HG02970 (cell line): ENCODE results near the gene FRMPD3.
"Not testable (repeated sequence)": the region's sequence is repeated elsewhere in the genome, so short reads cannot be mapped to it uniquely, and the experiment has no call there.

Experiments
- ATAC-seq: cut with Tn5 transposase; IDR thresholded peaks from one replicate; pipeline ENCODE4 v1.9.1; 2021; ENCODE audit warnings: mild to moderate bottlenecking, moderate library complexity, moderate number of reproducible peaks; ENCODE audit not compliant: unreplicated experiment, low FRiP score

FRMPD3 gene

GRCh38 chrX:107448998-107449835 lies at the start of gene FRMPD3:
Gene FRMPD3, plus strand, starts transcription at chrX:107449652. Its CDS starts 76,937 bp downstream, at chrX:107526589.
- no peak for ATAC-seq

DNA sequence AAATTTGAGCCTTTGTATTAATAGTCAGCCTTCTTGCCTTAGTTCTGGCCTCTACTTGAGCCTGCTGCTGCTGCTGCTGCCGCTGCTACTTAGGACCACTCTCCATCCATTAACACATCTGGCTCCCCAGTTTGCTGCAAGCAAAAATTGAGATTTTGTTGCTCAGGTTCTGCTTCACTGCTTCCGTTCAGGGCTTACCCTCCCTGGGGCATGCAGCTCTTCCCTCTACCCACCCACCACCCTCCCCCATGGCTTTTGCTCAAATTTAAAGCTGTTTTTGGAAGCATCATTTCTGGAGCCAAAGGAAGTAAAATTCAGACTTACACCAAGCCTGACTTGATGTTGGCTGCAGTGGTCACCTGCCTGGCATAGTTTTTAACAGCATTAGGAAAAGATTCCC lies 28.9 kb upstream of the FRMPD3 start:
- ATAC-seq: no peak

GRCh38 chrX:107421337-107421861 lies 28.1 kb upstream of the FRMPD3 start:
- ATAC-seq: no peak

DNA sequence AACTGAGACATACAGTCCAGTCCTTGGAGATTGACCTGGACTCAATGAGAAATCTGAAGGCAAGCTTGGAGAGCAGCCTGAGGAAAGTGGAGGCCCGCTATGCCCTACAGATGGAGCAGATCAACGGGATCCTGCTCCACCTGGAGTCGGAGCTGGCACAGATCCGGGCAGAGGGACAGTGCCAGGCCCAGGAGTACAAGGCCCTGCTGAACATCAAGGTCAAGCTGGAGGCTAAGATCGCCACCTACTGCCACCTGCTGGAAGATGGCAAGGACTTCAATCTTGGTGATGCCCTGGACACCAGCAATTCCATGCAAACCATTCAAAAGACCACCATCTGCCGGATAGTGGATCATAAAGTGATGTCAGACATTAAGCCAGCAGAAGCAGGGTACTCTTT lies 20.4 kb upstream of the FRMPD3 start:
- no peak for ATAC-seq

GRCh38 chrX:107440187-107440586 lies 9.3 kb upstream of the FRMPD3 start:
- no peak for ATAC-seq

GRCh38 chrX:107440692-107441091 lies 8.8 kb upstream of the FRMPD3 start:
- ATAC-seq: no peak

DNA sequence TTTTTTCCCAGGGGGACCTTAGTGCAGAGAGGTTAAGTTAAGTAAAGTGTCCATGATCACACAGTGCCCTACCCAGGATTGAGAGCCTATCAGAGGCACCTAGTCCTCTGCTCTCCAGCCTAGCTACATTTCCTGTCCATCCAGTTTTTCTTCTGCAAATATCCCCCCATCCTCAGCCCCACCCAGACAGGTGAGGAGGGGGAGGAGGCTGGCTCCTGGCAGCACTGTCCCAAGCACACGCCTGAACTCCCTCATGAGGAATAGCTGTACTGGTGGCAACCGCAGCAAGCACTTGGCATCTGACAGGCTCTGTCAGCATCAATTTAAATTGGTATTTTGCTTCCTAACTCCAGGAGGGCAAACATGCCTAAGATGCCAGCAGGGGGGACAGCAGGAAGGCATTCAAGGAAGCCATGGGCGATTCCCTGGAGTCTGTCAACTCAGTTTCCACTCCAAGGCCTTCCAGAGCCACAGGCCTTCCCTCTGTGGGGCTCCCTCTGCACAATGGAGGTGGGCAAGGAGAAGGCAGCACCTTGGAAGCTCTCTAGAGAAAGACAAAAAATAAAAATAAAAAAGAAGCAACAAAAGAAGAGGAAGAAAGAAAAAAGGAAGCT lies 6.4 kb upstream of the FRMPD3 start:
- no peak for ATAC-seq

DNA sequence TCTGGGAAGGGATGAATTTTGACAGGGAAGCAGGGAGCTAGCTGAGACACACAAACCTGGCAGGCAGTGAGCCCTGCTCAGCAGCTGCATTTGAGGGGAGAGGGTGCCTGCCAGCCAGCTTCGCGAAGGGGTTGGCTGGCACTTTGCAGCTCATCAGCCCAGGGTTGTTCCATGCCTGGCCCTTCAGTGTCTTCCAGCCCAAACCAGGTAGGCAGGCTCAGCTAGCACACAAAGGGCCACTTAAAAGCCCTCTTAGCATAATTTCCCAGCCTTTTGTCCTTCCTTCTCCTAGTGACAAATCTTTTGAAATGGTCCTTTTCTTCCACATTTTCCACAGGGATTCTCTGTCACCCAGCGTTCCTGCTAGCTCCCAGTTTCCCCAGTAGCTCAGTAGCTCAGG lies 4.3 kb upstream of the FRMPD3 start:
- ATAC-seq: no peak

DNA sequence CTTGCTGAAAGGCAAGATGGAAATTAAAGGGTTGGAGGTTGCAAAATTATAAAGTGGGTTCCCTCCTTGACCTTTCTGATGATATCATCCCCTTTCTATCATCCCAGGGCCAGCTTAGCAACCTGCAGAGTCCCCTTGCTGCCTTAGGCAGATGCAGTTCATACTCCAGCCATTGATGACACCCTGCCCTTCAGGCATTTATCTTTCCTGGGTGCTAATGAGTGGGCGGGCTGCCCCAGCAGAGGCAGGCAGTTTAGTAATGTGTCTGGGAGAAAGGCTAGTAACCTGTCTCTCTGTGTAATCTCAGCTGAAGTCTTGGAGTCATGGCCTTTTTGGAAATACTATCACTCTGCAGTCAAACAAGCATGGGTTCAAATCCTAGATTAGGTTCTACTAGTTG lies 3.8 kb upstream of the FRMPD3 start:
- ATAC-seq: no peak

DNA sequence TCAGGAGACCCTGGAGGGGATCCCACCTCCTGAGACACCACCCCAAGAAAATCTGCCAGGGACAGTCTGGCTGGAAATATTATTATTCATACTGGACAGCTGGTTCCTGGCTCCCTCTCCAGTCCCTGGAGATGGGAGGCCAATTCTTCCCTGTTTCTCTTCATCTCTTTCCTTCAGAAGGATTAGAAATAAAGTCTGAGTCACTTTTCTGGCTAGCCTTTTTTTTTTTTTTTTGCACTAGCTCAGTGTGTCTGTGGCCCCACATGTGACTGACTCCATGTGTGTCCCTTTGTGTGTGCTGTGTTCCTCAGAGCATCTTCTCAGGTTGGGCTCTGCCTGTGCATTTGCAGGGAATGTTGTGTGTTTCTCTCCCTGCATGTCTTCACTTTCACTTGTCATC lies 1.8 kb upstream of the FRMPD3 start:
- no peak for ATAC-seq

DNA sequence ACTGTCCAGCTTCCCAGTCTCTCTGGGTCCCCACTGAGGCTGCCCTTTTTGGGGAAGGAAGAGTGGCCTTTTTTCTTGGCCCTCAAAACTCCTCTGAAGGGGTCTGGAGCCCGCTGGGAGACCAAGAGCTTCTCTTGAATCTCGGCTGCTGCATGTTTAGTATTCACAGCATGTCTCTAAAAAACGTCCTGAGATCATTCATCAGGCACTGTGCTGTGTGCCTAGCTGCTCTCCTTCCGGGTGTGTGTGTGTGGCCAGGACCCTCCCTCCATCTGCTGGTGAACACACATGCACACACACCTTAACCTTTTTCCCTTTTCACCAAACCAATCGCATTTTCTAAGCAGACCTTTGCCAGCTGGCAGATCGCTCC lies 841 bp upstream of the FRMPD3 start:
- no peak for ATAC-seq

DNA sequence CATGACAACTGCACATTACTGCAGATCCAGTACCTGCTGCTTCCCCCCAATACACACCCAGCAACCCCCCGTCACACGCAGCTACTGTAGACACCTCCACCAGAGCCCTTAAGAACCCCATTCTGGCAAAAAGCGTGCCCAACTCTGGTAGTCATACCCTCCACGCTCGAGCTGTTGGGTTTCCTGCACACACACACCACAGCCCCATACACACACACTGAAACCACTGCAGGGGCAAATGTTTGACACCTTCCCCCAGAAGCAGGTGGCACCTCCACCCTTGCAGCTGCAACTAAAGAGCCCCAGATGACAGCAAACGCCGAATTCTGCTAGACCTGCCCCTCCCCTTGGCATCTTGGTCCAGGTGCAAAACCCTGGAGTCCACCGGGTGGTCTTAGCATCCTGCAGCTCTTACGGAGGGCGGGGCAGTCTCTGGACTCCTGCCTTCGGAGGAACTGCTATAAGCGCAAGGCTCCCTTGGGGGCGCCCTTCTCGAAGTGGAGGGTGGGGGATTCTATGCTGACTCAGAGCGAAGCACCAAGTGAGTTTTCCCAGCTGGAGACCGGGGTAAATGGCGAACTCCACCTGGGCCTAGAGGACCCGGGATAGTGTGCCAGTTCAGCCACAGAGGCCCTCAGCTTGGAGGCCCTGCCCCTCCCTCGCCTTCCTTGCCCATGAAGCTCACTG lies 1.5 kb downstream of the FRMPD3 start:
- ATAC-seq: no peak

- ATAC-seq: no peak
Observed at GRCh38 chrX:107451731-107452130, 2.3 kb downstream of the FRMPD3 start.

DNA sequence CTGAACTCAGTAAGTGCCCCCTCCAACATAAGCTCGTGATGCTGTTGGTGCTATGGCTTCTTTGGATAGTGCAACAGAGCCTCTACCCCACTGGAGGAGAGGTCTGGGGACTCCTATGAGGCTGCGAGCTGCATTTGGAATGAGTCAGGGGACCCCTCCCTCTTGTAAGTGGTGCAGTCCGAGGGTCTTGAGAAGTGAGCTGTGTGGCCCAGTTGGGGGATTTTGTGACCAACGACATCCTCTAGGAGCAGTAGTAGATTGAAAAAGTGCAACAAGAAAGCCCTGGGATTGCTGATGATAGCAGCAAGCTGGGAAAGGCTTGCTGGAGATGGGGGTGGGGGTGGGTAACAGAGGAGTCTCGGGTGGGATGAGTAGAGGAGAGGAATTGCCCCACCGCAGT lies 3.1 kb downstream of the FRMPD3 start:
- ATAC-seq: no peak

GRCh38 chrX:107454302-107454701 lies 4.8 kb downstream of the FRMPD3 start:
- ATAC-seq: peak; percentile 63

DNA sequence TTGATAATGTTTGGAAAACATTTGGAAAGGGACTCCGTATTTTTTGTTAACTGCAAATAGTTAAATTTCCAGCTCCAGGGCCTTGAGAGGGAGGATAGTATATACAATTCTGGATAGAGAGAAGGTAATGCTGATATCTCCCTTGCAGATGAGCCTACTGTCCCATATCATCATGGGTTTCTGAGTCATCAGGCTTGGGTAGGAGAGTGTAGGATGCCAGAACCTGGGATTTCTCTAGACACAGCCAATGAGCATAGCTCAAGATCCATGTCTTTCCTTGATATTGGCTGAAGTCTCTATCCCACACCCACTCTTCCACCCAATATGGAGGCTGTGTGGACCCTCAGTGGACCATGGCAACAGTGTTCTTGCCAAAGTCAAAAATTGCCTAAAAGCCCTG lies 7.8 kb downstream of the FRMPD3 start:
- ATAC-seq: no peak

DNA sequence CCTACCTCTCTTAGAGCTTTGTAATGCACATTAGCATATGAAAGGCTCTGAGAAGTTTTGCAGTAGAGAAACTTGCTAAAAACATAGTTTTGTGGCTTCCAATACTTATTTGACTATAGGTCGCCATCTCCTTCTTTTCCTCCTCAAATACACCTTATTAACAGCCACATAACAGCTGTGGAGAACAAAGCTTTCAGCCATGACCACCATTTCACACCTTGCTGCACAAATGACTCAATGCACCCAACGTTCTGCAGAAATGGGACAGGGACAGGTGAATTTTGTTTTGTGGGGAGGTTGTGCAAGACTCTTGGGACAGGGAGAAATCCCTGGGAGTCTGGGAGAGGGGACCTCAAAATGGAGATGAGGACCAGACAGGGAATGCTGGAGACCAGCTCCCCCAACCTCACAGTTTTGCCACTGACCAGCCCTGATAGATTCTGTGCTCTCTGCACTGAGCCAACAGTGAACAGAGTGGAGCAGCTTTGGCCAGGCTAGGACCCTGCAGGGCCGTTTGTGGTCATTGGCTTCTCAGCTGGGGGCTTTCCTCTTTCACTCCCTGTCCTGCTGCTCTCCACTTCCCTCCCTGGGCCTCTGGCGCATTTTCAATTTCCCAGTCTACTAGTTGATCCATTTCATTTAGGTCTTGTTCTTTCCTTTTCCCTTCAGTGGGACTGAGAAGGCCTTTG lies 16.6 kb downstream of the FRMPD3 start:
- ATAC-seq: no peak

- ATAC-seq: no peak
Observed at GRCh38 chrX:107467271-107467670, 17.8 kb downstream of the FRMPD3 start.

GRCh38 chrX:107470198-107470597 lies 20.7 kb downstream of the FRMPD3 start:
- ATAC-seq: no peak

GRCh38 chrX:107470971-107471370 lies 21.5 kb downstream of the FRMPD3 start:
- no peak for ATAC-seq

DNA sequence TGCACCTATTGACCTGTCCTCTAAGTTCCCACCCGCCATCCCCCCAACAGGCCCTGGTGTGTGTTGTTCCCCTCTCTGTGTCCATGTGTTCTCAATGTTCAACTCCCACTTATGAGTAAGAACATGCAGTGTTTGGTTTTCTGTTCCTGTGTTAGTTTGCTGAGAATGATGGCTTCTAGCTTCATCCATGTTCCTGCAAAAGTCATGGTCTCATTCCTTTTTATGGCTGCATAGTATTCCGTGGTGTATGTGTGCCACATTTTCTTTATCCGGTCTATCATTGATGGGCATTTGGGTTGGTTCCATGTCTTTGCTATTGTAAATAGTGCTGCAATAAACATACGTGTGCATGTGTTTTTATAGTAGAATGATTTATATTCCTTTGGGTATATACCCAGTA lies 22.0 kb downstream of the FRMPD3 start:
- ATAC-seq: not testable (repeated sequence)
